Duodenal mucosa (tissue), 2 donors: ENCODE results near the gene KIF1A.
"Not testable (repeated sequence)": the region's sequence is repeated elsewhere in the genome, so short reads cannot be mapped to it uniquely, and the experiment has no call there.

ENCODE experiments used
- H3K27ac ChIP-seq: one replicate; pipeline ENCODE4 v1.7.0; 2013; ENCODE audit warnings: low read depth, low read length
- H3K27me3 ChIP-seq, 2 donors: one replicate each; pipeline ENCODE4 v1.7.0; 2013; ENCODE audit warnings: low read length in 2 of 2, control low read depth in 1 of 2; ENCODE audit not compliant: insufficient read depth in 2 of 2, control insufficient read depth in 1 of 2
- H3K36me3 ChIP-seq, 2 donors: one replicate each; pipeline ENCODE4 v1.7.0; 2013; ENCODE audit warnings: low read length in 2 of 2, control low read depth in 1 of 2; ENCODE audit not compliant: insufficient read depth in 2 of 2, control insufficient read depth in 1 of 2
- H3K4me1 ChIP-seq, 2 donors: one replicate each; pipeline ENCODE4 v1.7.0; 2013; ENCODE audit warnings: low read length in 2 of 2, control low read depth in 1 of 2; ENCODE audit not compliant: insufficient read depth in 2 of 2, control insufficient read depth in 1 of 2
- H3K4me3 ChIP-seq, 2 donors: one replicate each; pipeline ENCODE4 v1.7.0; 2013; ENCODE audit warnings: low read length in 2 of 2, low read depth in 1 of 2
- H3K9ac ChIP-seq, 2 donors: one replicate each; pipeline ENCODE4 v1.7.0; 2013; ENCODE audit warnings: low read length in 2 of 2, low read depth in 1 of 2
- H3K9me3 ChIP-seq, 2 donors: one replicate each; pipeline ENCODE4 v1.7.0; 2013; ENCODE audit warnings: low read length in 2 of 2, control low read depth in 1 of 2; ENCODE audit not compliant: control insufficient read depth in 1 of 2

The KIF1A gene

DNA sequence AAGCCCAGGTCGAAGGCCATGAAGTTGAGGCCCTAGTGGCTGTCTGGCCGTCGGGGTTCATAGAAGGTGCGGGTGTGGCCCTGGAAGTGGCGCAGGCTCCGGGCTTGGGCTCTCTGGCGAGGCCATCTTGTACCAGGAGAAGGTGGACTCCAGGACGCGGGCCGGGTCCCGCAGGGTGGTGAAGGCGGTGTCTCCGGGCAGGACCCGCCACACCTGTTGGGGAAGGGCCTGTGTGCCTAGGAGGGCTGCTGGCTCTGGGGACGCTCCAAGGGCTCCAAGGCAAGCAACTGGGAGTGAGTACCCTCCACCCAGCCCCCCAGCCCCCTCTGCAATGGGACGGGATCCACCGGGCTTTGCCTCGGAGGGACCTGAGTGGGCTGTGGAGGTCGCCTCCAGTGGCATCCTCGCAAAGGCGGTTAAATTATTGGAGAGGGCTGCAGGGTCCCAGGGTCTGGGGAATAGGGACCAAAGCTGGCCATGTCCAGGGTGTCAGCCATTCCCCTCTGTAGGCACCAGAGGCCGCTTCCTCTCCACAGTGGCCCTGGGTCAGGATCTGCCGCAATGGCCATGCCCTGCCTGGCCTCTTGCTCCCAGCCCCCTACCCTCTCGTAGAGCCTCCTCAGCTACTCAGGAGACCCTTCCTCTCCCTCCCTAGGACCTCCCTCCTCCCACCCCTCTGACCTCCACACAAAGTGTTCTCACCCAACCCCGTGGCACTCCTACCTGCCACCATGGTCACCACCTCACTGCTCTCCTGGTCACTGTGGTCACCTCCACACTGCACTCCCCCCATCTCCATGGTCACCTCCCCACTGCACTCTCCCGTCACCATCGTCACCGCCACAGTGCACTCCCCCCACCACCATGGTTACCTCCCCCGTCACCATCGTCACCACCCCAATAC lies 118.0 kb downstream of the KIF1A start:
- Histone ChIP-seq H3K36me3 (no peaks in the 10 kb centered on the region), H3K4me3 (no peak overlapping the region), H3K9me3 (no peaks in the 10 kb centered on the region), H3K27me3 (peaks cover 0 to 20% of the 10 kb centered on the region in 2 donors), H3K9ac (no peak overlapping the region), H3K4me1 (no peaks in the 10 kb centered on the region), H3K27ac (no peak overlapping the region)

DNA sequence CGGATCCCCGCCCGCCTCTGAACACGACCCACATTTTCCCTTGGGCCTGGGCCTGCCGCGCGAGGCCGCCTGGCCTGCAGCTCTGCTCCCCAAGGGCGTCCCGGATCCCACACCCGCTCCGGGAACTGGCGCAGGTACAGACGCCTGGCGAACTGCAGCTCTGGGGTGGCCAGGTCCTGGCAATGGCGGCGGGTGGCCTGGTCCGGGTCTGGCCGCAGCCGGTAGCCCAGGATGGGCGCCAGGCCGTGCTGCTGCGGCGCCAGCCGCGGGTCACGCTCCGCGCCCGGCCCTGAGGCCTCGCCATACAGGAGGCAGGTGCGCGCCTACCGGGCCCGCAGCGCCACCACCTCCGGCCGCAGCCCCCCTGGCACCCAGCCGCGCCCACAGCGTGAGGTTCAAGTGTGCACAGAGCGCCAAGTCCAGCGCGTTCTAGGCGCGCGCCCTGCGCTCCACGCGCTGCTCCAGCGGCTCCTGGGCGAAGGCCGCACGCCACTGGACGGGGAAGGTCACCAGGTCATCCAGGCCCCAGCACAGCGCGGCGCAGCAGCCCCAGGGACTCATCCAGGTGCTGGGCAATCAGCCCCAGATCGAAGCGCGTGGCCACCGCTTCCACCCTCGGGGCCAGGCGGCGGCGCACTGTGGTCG lies 118.8 kb downstream of the KIF1A start:
- H3K4me3 ChIP-seq: no peak overlapping the region
- no peaks in the 10 kb centered on the region for H3K9me3 ChIP-seq
- peaks cover 0 to 20% of the 10 kb centered on the region in 2 donors for H3K27me3 ChIP-seq
- H3K36me3 ChIP-seq: no peaks in the 10 kb centered on the region
- H3K27ac ChIP-seq: no peak overlapping the region
- H3K9ac ChIP-seq: no peak overlapping the region
- no peaks in the 10 kb centered on the region for H3K4me1 ChIP-seq

DNA sequence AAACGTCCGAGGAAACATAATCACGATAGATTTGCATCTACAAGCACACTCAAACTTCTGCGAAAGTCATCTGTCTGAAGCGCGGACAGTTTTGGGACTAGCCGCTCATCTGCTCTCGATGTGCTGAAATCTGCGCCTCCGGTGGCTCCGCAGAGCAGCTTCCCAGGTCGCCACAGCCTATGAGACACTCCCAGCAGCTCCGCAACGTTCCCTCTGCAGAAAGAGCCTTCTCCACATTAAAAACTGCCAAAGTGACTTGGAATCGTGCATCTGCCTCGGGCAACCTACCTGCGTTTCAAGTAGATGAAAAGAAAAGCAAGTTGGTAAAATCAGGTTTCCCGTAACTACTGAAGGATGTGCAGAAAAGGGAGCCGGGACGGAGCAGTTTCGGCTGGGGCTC lies 119.4 kb downstream of the KIF1A start:
- not testable (repeated sequence) for H3K9me3 ChIP-seq, H3K4me1 ChIP-seq, H3K9ac ChIP-seq, H3K4me3 ChIP-seq, H3K36me3 ChIP-seq, H3K27ac ChIP-seq
- peaks cover 0 to 20% of the 10 kb centered on the region in 2 donors for H3K27me3 ChIP-seq

DNA sequence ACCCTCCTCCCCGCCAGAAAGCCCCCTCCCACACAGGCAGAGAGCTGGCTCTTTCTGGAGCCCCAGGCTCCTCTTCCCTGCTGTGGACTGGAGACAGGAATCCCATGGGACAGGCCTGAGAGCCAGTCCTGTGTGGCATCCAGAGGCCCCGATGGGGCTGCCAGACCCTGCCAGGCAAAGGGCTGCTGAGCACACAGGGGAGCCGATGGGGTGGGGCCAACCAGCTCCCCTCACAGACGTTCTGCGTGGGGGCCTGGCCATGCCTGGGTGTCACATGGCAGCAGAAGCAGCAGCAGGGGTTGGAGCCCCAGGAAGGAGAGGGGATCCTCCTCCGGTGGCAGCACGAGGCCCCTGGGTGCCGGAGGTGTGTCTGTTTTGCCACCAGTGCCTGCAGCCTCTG lies 120.2 kb downstream of the KIF1A start:
- not testable (repeated sequence) for H3K4me1 ChIP-seq, H3K9ac ChIP-seq, H3K27ac ChIP-seq, H3K4me3 ChIP-seq, H3K9me3 ChIP-seq, H3K36me3 ChIP-seq
- H3K27me3 ChIP-seq: peaks cover 0 to 20% of the 10 kb centered on the region in 2 donors

DNA sequence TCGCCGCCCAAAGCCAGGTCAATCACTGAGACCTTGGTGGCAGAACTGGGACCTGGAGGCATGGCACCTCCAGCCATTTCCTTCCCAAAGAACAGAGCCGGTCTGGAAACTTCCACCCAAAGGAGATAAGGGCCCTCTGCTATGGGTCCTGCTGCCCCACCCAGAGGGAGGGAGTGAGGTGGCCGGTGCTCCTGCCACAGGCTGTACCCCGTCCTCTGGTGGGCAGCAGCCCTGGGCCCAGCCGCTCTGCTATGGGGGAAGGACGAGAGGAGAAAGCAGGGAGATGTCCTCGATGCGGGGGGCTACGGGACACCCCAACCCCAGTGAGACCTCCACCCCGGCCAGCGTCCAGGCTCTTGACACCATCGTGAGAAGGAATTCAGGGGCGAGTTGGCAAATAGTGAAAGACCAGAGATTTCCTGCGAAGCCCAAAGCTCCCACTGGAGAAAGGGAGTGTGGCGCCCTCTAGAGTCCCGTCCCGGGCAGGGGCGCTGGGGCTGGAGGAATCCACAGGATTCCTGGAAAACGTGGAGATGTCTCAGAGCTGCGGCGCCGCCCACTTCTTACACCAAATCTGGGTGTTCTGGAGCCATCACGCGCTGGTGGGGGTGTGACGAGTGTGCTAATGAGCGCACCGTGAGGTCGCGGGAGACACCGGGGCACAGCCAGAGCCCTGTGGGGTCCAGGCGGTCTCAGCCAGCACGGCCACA lies 121.0 kb downstream of the KIF1A start:
- not testable (repeated sequence) for H3K36me3 ChIP-seq, H3K9ac ChIP-seq, H3K27ac ChIP-seq, H3K4me3 ChIP-seq, H3K9me3 ChIP-seq, H3K4me1 ChIP-seq
- peaks cover 0 to 19% of the 10 kb centered on the region in 2 donors for H3K27me3 ChIP-seq

DNA sequence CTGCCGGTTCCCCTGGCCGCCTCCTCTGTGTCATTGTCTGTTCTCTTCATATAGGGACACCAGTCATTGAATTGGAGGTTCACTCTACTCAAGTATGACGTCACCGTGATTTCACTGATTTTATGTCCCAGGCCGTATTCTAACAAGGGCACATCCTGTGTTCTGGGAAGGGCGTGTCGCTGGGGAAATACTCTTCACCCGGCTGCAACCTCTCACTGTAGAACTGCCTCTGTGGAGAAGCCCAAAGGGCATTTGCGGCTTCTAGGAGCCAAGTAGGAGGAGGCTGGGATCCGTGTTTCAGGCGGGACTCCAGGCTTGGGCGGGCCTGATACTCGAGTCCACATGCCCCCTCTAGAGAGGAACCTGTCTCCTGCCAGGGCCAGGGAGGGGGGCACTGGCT lies 123.5 kb downstream of the KIF1A start:
- not testable (repeated sequence) for H3K4me3 ChIP-seq, H3K36me3 ChIP-seq, H3K4me1 ChIP-seq, H3K27me3 ChIP-seq, H3K9me3 ChIP-seq, H3K27ac ChIP-seq, H3K9ac ChIP-seq

DNA sequence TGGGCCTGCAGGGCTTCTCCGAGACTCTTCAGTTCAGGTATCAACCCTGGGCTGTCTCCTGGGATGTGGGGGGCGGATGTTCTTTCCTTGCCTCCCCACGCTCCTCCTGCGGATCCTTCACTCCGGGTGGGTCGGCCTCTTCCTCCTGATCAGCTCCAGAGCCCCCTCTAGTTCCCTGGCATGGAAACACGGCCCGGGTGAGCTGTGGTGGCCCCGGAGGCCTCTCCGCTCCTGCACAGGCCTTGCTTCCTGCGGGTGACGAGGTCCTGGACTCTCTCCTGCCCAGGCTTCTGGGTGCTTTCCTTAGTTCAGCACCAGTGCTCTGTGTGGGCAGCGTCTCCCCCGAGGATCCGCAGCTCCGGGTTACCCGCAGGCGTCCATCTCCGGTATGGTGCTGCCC lies 124.4 kb downstream of the KIF1A start:
- H3K4me1 ChIP-seq, H3K27me3 ChIP-seq, H3K9me3 ChIP-seq, H3K36me3 ChIP-seq, H3K9ac ChIP-seq, H3K27ac ChIP-seq, H3K4me3 ChIP-seq: not testable (repeated sequence)

DNA sequence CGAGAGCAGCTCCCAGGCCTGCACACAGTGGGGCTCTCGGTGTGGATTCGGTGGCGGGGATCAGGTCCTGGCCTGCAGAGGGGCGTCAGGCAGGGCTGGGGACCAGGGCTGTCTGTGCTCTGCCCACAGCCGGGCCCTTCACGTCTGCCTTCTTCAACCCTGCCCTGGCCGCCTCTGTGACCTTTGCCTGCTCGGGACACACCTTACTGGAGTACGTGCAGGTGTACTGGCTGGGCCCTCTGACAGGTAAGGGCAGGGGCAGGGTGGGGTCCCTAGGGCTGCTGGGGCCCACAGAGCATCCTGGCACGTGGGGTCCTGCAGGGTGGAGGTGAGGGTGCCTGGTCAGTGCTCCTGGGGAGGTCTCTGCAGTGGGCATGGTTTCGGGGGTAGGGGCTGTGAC lies 125.7 kb downstream of the KIF1A start:
- H3K27me3 ChIP-seq, H3K36me3 ChIP-seq, H3K4me3 ChIP-seq, H3K4me1 ChIP-seq, H3K9ac ChIP-seq, H3K27ac ChIP-seq, H3K9me3 ChIP-seq: not testable (repeated sequence)

DNA sequence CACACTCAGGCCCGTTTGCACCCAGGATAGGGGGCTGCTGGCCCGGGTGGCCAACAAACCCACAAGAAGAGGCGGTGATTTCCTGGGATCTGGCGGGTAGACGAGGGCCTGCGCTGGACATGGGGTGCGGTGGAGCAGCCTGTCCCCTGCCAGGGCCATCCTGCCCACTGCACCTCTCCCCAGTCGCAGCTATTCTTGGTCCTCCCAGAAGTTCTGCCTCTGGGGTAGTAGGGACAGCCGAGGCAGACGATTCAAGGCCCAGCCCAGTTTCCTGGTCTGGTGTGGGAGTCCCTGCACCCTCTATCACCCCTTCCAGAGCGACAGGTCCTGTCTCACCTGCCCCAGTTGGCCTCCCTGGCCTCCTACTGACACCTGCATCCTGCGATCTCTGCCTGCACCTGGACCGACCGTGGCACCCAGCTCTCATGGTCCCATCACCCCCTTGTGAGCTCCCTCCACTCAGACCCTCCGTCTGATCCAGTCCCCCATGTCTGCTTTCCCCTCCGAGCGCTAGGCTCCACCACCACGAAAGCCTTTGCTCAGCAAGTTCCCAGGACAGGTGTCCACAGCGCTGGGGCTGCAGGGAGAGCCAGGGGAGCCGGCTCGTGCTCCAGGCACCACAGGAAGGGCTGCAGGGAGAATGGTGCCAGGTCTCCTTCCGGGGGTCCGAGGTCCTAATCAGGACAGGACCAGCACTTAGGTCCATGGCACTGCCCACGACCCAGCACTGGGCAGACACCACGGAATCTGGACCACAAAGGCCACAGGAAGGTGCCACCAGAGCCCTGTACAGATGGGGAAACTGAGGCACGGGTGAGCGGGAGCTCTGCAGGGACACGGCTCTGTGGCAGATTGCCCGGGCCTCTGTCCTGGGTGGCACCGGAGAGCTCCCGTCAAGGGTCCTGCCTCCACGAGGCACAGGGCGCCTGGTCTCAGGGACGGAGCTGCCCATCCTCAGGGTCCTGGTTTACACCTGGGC lies 127.1 kb downstream of the KIF1A start:
- not testable (repeated sequence) for H3K27me3 ChIP-seq, H3K4me3 ChIP-seq, H3K4me1 ChIP-seq, H3K27ac ChIP-seq, H3K9me3 ChIP-seq, H3K9ac ChIP-seq, H3K36me3 ChIP-seq
